Activated CD8-positive, alpha-beta memory T cell treated with anti-CD3 and anti-CD28 coated beads for 1 hour (primary cell): ENCODE measurements around the gene KCNJ15.

Experiments
- DNase-seq, 2 donors: peaks; one replicate each; pipeline ENCODE4 v3.0.0-alpha.2; 2020; ENCODE audit warnings: low read depth in 1 of 2; ENCODE audit errors: extremely low read depth in 1 of 2

The KCNJ15 gene

DNA sequence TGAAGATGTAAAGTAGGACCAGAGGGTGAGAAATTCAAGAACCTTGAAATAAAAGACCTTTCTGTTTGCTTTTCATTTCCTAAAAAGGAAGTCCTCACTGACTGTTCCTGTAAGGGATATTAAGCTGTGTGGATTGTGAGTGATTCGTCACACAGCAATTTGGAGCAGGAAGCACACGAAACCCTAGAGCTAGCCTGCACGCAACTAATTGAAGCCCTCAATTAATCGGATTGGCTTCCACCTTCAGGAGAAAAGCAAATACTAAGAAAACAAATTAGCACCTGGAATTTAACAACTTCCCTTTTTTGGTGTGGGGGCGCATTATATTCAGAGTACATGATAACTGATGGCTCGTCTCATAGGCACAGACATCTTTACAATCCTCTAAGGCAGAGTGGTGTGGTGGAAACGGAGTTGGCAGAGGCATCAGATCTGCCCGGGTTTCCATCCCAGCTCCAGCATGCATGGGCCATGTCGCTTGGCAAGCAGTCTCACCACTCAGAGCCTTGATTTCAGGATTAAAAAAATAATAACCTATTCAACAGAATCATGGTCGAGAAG lies 95.2 kb downstream of the KCNJ15 start:
- no peak for DNase-seq

DNA sequence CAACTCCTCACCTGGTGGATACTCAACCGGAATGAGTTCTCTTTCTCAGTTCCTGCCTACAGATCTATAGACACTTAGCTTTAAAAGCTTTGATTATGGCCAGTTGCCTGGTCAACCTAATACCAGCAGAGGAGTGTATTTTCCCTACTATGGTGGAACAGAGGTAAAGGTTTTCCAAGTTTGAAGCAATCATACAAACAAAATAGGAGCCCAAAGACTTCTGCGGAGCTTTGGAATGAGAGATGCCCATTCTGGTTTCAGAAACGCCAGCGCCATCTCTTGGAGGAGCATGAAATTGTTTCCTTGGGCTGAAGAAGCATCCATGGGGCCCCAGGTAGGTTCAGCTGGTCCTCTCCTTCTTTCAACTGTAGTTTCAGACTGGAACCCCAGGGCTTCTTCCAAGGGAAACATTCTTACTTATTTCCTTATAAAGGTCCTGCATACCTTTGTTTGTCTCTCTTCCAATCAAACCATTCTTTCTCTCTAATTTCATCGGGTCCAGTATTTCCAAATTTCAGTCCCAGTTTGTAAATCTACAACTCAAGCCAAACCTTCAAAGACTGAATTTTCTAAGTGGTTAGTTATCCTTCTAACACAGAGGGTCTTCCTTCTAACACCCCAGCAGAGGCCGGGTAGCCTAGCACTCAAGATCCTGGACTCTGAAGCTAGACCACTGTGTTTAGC lies 95.9 kb downstream of the KCNJ15 start:
- DNase-seq, result no peak

DNA sequence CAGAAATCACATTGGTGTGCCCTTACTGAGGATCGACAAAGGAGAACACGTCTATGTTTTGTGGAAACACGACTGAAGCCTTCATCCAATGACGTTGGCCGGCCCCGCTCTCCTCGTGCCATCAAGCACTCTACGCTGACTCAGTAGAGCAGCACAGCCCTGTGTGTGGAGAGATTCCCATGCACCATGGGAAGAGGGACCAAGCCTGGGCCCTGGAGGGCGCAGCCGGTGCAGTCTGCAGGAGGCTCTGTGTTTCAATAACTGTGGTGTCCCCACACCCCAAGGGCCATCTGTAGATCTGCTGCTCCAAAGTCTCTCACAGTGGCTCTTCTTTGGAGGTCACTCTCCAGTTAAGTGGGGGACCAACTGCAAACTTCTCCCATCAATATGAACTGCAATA lies 97.4 kb downstream of the KCNJ15 start:
- DNase-seq, result no peak

DNA sequence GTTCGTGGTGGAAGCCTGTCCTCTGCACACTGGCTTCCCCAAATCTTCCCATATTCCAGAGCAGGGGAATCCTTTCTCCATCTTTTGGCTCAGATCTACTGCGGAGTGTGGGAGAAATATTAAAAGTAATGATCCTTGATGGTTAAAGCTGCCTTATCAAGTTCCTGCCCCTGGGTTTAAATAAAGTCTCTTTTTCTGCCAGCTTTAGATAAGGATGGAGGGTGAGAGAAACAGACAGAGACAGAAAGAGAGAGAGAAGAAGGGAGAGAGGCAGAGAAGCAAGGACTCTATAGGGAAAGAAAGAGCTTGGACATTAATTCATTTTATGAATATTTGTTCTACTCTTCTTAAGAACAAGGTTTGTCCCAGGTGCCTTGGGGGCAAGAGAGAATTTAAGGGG lies 98.0 kb downstream of the KCNJ15 start:
- DNase-seq, result no peak

DNA sequence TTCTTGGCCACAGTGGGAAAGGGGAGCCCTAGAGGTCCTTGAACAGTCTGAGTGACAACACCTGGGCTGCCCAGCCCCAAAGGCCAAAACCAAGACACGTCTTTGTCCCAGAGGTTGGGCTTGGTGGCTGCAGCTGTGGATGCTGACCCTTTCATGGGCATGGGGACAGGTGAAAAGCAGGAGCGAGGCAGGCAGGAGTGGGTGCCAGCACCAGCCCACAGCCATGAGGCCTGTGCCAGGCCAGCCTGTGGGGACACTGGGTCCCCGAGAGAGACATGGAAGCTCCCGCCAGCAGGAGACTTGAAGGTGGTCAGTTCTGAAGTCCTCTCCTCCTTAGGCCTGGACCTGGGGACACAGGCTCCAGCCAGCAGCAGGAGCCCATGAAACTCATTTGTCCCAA lies 98.6 kb downstream of the KCNJ15 start:
- no peak for DNase-seq

DNA sequence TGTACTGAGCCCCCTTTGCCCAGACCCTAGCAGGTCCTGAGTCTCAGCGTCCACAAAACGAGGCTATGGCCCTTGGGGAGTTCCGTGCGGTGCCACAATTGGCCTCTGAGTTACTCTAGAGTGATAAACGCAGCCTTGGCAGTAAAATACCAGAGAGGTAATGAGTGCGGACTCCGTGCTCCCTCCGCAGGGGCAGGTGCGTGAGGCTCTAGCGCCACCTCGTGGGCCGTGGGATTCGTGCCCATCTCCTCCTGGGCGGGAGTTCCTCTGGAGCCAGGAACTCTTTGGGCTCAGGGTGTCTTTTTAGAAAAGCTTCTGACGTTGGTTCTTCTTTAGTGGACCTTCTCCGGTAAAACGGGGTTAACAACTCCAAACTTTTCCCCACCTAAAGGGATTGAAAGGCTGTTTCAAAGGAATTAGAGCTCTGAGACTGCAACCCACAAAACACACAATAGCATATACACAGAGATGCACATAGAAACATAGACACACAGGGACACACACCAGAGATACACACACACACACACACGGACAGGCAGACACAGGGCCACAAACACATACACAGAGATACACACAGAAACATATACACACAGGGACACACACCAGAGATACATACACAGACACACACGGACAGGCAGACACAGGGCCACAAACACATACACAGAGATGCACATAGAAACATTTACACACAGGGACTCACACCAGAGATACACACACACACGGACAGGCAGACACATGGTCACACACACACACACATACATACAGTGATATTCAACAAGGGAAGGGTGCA lies 99.4 kb downstream of the KCNJ15 start:
- peak; percentile 17 to 38 for DNase-seq
